ENCODE data around the gene A2ML1. TPM values are rescaled to one million over a fixed set of nuclear protein-coding genes. Genes with fewer than 3 reads are reported as not detected.
"Not testable (repeated sequence)": the region's sequence is repeated elsewhere in the genome, so short reads cannot be mapped to it uniquely, and the experiment has no call there.

A2ML1 gene
- total and polyA plus RNA-seq, 2 of the 4 experiments (the other 2 are of a cell fraction) = not detected

- H3K79me1 ChIP-seq (ENCODE audit: low read depth in 1 of 2, low read length in 2 of 2); H2AFZ ChIP-seq (replicated peaks; ENCODE audit: low read length, poor library complexity); H3K9me3 ChIP-seq (ENCODE audit: control insufficient read depth, insufficient read depth, low read length); H3K36me3 ChIP-seq (ENCODE audit: control insufficient read depth, insufficient read depth, low read length); H3K14ac ChIP-seq (replicated peaks; ENCODE audit: low read depth, low read length); H3K4me2 ChIP-seq (ENCODE audit: low read depth, low read length); H2BK5ac ChIP-seq (ENCODE audit: low read depth, low read length, poor library complexity, severe bottlenecking); H4K5ac ChIP-seq (ENCODE audit: low read depth, low read length); H3K18ac ChIP-seq (ENCODE audit: low read depth, low read length); H4K8ac ChIP-seq (ENCODE audit: low read depth in 2 of 2, low read length in 2 of 2); intact Hi-C loops (cut with micrococcal nuclease); H3K4me3 ChIP-seq (ENCODE audit: insufficient read depth, low read depth, low read length); H3K23ac ChIP-seq (ENCODE audit: low read depth, low read length); H2BK120ac ChIP-seq (ENCODE audit: low read depth, low read length); H3K27ac ChIP-seq (ENCODE audit: insufficient read depth, low read length); H4K91ac ChIP-seq (ENCODE audit: insufficient read depth, low read depth, low read length); DNase-seq; dilution Hi-C loops (cut with HindIII; ENCODE audit: low sequenced_read_pairs, unreplicated experiment); H2BK15ac ChIP-seq (ENCODE audit: low read depth, low read length); H3K9me1 ChIP-seq (ENCODE audit: insufficient read depth, low read length); H3K4ac ChIP-seq (ENCODE audit: low read depth, low read length); H3K56ac ChIP-seq (ENCODE audit: extremely low read depth, insufficient read depth, low read length); ATAC-seq (ENCODE audit: low read depth); H2AK5ac ChIP-seq (ENCODE audit: low read depth, low read length); H2AK9ac ChIP-seq (replicated peaks; ENCODE audit: low read depth, low read length, poor library complexity); BruUV-seq (replicated peaks); POLR2A ChIA-PET (ENCODE audit: unreplicated experiment); H4K20me1 ChIP-seq (ENCODE audit: insufficient read depth, low read length); H2BK20ac ChIP-seq (ENCODE audit: low read depth, low read length); H3K27me3 ChIP-seq (ENCODE audit: control insufficient read depth, insufficient read depth, low read length); H3K9ac ChIP-seq (ENCODE audit: low read depth, low read length); H3K4me1 ChIP-seq (ENCODE audit: control insufficient read depth, insufficient read depth, low read length); in situ Hi-C loops (cut with MboI; ENCODE audit: low sequenced_read_pairs): not testable (repeated sequence)
- WGBS, 2 experiments (ENCODE audit: extremely low coverage in 2 of 2, insufficient read length in 1 of 2) = 59 to 100% methylated on average over 1 to 3 of the region's 7 CpGs
- CTCF ChIA-PET = interaction anchor here (0.6 kb wide), 1 partner anchor 12 kb away, joined by 4 read pairs; no protein-coding TSS in a partner anchor
Measured at GRCh38 chr12:8810112-8810511, 12.3 kb upstream of the A2ML1 start.
